Measurements from ENCODE around the gene RASD2.
A peak's percentile ranks its signal among the peaks of the same experiment; 100 is the strongest.

The RASD2 gene

DNA sequence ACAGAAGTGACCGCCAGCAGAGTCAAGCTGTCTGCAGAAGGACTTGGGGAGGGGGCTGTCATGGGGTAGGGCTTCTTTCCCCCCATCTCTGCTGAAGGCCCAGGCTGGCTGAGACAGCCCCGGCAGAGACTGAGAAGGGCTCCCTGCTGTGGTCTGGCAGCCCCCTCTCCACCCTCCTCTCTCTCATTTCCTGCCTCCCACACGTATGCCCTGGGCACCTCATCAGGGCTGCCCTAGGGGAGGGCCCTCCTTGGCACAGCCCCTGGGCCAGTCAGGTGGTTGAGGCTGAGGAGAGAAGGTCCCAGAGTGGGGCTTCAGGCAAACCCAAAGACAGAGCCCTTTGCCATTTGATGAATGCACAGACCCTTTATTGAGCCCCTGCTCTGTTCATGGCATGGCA is 3.6 kb downstream of the RASD2 start:
- peak overlapping the region; percentile 67 for H3K4me2 ChIP-seq (ENCODE audit: low read depth, low read length, poor library complexity, severe bottlenecking)
- TF ChIP-seq, protein P1, sequence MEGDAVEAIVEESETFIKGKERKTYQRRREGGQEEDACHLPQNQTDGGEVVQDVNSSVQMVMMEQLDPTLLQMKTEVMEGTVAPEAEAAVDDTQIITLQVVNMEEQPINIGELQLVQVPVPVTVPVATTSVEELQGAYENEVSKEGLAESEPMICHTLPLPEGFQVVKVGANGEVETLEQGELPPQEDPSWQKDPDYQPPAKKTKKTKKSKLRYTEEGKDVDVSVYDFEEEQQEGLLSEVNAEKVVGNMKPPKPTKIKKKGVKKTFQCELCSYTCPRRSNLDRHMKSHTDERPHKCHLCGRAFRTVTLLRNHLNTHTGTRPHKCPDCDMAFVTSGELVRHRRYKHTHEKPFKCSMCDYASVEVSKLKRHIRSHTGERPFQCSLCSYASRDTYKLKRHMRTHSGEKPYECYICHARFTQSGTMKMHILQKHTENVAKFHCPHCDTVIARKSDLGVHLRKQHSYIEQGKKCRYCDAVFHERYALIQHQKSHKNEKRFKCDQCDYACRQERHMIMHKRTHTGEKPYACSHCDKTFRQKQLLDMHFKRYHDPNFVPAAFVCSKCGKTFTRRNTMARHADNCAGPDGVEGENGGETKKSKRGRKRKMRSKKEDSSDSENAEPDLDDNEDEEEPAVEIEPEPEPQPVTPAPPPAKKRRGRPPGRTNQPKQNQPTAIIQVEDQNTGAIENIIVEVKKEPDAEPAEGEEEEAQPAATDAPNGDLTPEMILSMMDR (conservative IDR thresholded peaks at IDR 0.05; ENCODE audit: low read length), result no peak
- TF ChIP-seq EZH2phosphoT487 (IDR thresholded peaks at IDR 0.05; ENCODE audit: borderline replicate concordance), result no peak
- no peaks in the 10 kb centered on the region for H3F3A ChIP-seq (ENCODE audit: low read depth)
- H2AFZ ChIP-seq (ENCODE audit: low read length), result peak overlapping the region; percentile 45; the same call in 1 of the 2 replicates
- H3K9me2 ChIP-seq (replicated peaks; ENCODE audit: low read depth, low read length), result no peaks in the 10 kb centered on the region
- no peak overlapping the region for H3K9ac ChIP-seq (ENCODE audit: low read depth, low read length, poor library complexity, severe bottlenecking)
- H3K36me3 ChIP-seq (ENCODE audit: insufficient read depth, low read length), result no peaks in the 10 kb centered on the region
- peaks cover 46% of the 10 kb centered on the region for H3K4me1 ChIP-seq (ENCODE audit: insufficient read depth, low read length, poor library complexity, severe bottlenecking)
- no peaks in the 10 kb centered on the region for H3K27me3 ChIP-seq (ENCODE audit: insufficient read depth, low read length, poor library complexity, severe bottlenecking)
- H3K79me2 ChIP-seq (ENCODE audit: insufficient read depth, low read length), result no peaks in the 10 kb centered on the region
- H3K9me3 ChIP-seq (ENCODE audit: insufficient read depth, low read depth, low read length), result no peaks in the 10 kb centered on the region
- no peaks in the 10 kb centered on the region for H4K20me1 ChIP-seq (ENCODE audit: insufficient read depth, low read length, poor library complexity, severe bottlenecking)
- H3K4me3 ChIP-seq (ENCODE audit: low read length, poor library complexity, severe bottlenecking), result peak overlapping the region; percentile 48

DNA sequence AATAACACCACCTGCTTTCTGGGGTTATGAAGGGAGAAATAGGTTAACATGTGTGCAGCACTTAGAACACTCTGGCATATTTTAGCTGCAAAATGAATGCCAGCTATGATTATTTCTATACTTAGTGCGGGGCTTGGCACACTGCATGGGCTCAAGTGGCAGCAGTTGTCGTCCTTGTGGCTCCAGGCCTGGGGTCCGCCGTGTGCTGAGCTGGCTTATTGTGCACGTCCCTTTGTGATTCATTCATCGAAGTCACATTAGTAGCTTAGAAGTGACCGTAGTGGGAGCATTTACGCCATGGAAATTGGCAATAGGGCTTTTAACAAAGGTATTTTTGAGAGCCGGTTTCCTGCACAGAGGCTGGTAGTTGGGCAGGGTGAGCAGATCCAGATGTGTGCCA is 4.2 kb downstream of the RASD2 start:
- no peak overlapping the region for H3K4me3 ChIP-seq (ENCODE audit: low read length, poor library complexity, severe bottlenecking)
- peaks cover 44% of the 10 kb centered on the region for H3K4me1 ChIP-seq (ENCODE audit: insufficient read depth, low read length, poor library complexity, severe bottlenecking)
- H3K36me3 ChIP-seq (ENCODE audit: insufficient read depth, low read length), result no peaks in the 10 kb centered on the region
- no peak overlapping the region for H2AFZ ChIP-seq (ENCODE audit: low read length)
- H3K27me3 ChIP-seq (ENCODE audit: insufficient read depth, low read length, poor library complexity, severe bottlenecking), result no peaks in the 10 kb centered on the region
- no peaks in the 10 kb centered on the region for H3F3A ChIP-seq (ENCODE audit: low read depth)
- no peaks in the 10 kb centered on the region for H3K9me3 ChIP-seq (ENCODE audit: insufficient read depth, low read depth, low read length)
- TF ChIP-seq, protein P1 (conservative IDR thresholded peaks at IDR 0.05; ENCODE audit: low read length), result no peak
- no peak for TF ChIP-seq EZH2phosphoT487 (IDR thresholded peaks at IDR 0.05; ENCODE audit: borderline replicate concordance)
- no peaks in the 10 kb centered on the region for H3K79me2 ChIP-seq (ENCODE audit: insufficient read depth, low read length)
- no peaks in the 10 kb centered on the region for H3K9me2 ChIP-seq (replicated peaks; ENCODE audit: low read depth, low read length)
- peak overlapping the region; percentile 67 for H3K4me2 ChIP-seq (ENCODE audit: low read depth, low read length, poor library complexity, severe bottlenecking)
- H4K20me1 ChIP-seq (ENCODE audit: insufficient read depth, low read length, poor library complexity, severe bottlenecking), result no peaks in the 10 kb centered on the region
- H3K9ac ChIP-seq (ENCODE audit: low read depth, low read length, poor library complexity, severe bottlenecking), result no peak overlapping the region

DNA sequence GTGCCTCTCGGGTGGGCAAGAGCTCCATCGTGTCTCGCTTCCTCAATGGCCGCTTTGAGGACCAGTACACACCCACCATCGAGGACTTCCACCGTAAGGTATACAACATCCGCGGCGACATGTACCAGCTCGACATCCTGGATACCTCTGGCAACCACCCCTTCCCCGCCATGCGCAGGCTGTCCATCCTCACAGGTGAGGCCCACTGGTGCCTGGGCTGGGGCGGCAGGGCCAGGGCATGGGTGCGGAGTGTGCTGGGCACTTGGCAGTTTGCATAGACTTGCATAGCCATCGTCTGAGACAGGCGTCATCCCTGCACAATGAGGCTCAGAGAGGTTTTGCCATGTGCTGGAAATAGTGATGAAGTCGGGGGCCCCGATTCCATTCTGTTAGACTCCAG is 6.3 kb downstream of the RASD2 start:
- no peaks in the 10 kb centered on the region for H3K27me3 ChIP-seq (ENCODE audit: insufficient read depth, low read length, poor library complexity, severe bottlenecking)
- no peaks in the 10 kb centered on the region for H3F3A ChIP-seq (ENCODE audit: low read depth)
- no peaks in the 10 kb centered on the region for H3K9me3 ChIP-seq (ENCODE audit: insufficient read depth, low read depth, low read length)
- H3K9ac ChIP-seq (ENCODE audit: low read depth, low read length, poor library complexity, severe bottlenecking), result no peak overlapping the region
- H3K79me2 ChIP-seq (ENCODE audit: insufficient read depth, low read length), result no peaks in the 10 kb centered on the region
- TF ChIP-seq EZH2phosphoT487 (IDR thresholded peaks at IDR 0.05; ENCODE audit: borderline replicate concordance), result no peak
- TF ChIP-seq, protein P1 (conservative IDR thresholded peaks at IDR 0.05; ENCODE audit: low read length), result no peak
- H3K4me1 ChIP-seq (ENCODE audit: insufficient read depth, low read length, poor library complexity, severe bottlenecking), result peaks cover 32% of the 10 kb centered on the region
- no peaks in the 10 kb centered on the region for H3K9me2 ChIP-seq (replicated peaks; ENCODE audit: low read depth, low read length)
- H3K4me3 ChIP-seq (ENCODE audit: low read length, poor library complexity, severe bottlenecking), result no peak overlapping the region
- no peak overlapping the region for H2AFZ ChIP-seq (ENCODE audit: low read length)
- H3K4me2 ChIP-seq (ENCODE audit: low read depth, low read length, poor library complexity, severe bottlenecking), result no peak overlapping the region
- H4K20me1 ChIP-seq (ENCODE audit: insufficient read depth, low read length, poor library complexity, severe bottlenecking), result no peaks in the 10 kb centered on the region
- H3K36me3 ChIP-seq (ENCODE audit: insufficient read depth, low read length), result no peaks in the 10 kb centered on the region

Measured in Loucy (cell line).